ENCODE measurements around the gene CD226.
"Not testable (repeated sequence)": the region's sequence is repeated elsewhere in the genome, so short reads cannot be mapped to it uniquely, and the experiment has no call there.

The CD226 gene

GRCh38 chr18:69947361-69948133 lies at the start of gene CD226:
TSS of gene CD226 (minus strand) at chr18:69947873. CDS start at chr18:69947406, 467 bp downstream.
- peak; percentile 24 to 71 for DNase-seq

- no peak for DNase-seq
Measured at GRCh38 chr18:69996951-69997798, 49.5 kb upstream of the CD226 start.

- no peak for DNase-seq
Measured at GRCh38 chr18:69996417-69996816, 48.7 kb upstream of the CD226 start.

- DNase-seq: no peak
Measured at GRCh38 chr18:69995774-69996173, 48.1 kb upstream of the CD226 start.

GRCh38 chr18:69992776-69993175 lies 45.1 kb upstream of the CD226 start:
- DNase-seq: no peak

- DNase-seq: no peak
Measured at GRCh38 chr18:69987870-69988269, 40.2 kb upstream of the CD226 start.

GRCh38 chr18:69985239-69985638 lies 37.6 kb upstream of the CD226 start:
- no peak for DNase-seq

- no peak for DNase-seq
Measured at GRCh38 chr18:69982417-69982816, 34.7 kb upstream of the CD226 start.

- DNase-seq: no peak
Measured at GRCh38 chr18:69981948-69982347, 34.3 kb upstream of the CD226 start.

GRCh38 chr18:69980982-69981804 lies 33.5 kb upstream of the CD226 start:
- DNase-seq: no peak

GRCh38 chr18:69980509-69980908 lies 32.8 kb upstream of the CD226 start:
- no peak for DNase-seq

GRCh38 chr18:69978732-69979715 lies 31.4 kb upstream of the CD226 start:
- no peak for DNase-seq

GRCh38 chr18:69975294-69975693 lies 27.6 kb upstream of the CD226 start:
- not testable (repeated sequence) for DNase-seq

- no peak for DNase-seq
Measured at GRCh38 chr18:69974365-69974764, 26.7 kb upstream of the CD226 start.

- no peak for DNase-seq
Measured at GRCh38 chr18:69969491-69969890, 21.8 kb upstream of the CD226 start.

- DNase-seq: peak in 1 of 2 donors; percentile 9
Measured at GRCh38 chr18:69968039-69968438, 20.4 kb upstream of the CD226 start.

GRCh38 chr18:69963196-69963595 lies 15.5 kb upstream of the CD226 start:
- DNase-seq: no peak

- DNase-seq: no peak
Measured at GRCh38 chr18:69961718-69962117, 14.0 kb upstream of the CD226 start.

GRCh38 chr18:69958422-69958821 lies 10.7 kb upstream of the CD226 start:
- DNase-seq: peak in 1 of 2 donors; percentile 55

GRCh38 chr18:69957747-69958146 lies 10.1 kb upstream of the CD226 start:
- no peak for DNase-seq
